Adrenal gland (tissue), 5 donors: ENCODE data around the gene MRAS.

Experiments used
- POLR2A ChIP-seq, 2 donors: fragments of 450-650 bp; IDR thresholded peaks; one replicate each; pipeline ENCODE4 v1.6.1; 2017; ENCODE audit warnings: antibody characterized with exemption in 2 of 2, mild to moderate bottlenecking in 2 of 2, moderate library complexity in 1 of 2
- TF ChIP-seq, protein P1 (sequence below), 6 experiments: fragments of 450-650 bp in 4 of 6; fragments of 200-600 bp in 2 of 6; sonication (generic) in 1 of 6; IDR thresholded peaks; 1 replicate in 5 of 6; 2 replicates in 1 of 6; pipeline versions ENCODE4 v1.5.1 to v1.8.0; 2016 to 2021; ENCODE audit warnings: antibody characterized with exemption in 6 of 6, mild to moderate bottlenecking in 2 of 6, moderate library complexity in 1 of 6
- donor health status: DM: no; HTN: no; CAD: no.

- TF ChIP-seq POLR2A (IDR thresholded peaks at IDR 0.05): no peak
- TF ChIP-seq, protein P1, sequence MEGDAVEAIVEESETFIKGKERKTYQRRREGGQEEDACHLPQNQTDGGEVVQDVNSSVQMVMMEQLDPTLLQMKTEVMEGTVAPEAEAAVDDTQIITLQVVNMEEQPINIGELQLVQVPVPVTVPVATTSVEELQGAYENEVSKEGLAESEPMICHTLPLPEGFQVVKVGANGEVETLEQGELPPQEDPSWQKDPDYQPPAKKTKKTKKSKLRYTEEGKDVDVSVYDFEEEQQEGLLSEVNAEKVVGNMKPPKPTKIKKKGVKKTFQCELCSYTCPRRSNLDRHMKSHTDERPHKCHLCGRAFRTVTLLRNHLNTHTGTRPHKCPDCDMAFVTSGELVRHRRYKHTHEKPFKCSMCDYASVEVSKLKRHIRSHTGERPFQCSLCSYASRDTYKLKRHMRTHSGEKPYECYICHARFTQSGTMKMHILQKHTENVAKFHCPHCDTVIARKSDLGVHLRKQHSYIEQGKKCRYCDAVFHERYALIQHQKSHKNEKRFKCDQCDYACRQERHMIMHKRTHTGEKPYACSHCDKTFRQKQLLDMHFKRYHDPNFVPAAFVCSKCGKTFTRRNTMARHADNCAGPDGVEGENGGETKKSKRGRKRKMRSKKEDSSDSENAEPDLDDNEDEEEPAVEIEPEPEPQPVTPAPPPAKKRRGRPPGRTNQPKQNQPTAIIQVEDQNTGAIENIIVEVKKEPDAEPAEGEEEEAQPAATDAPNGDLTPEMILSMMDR (IDR thresholded peaks at IDR 0.05): no peak
Observed at GRCh38 chr3:138390582-138390932, 42.2 kb downstream of the MRAS start.
